ENCODE results near the gene HPSE2. TPM values are rescaled to one million over a fixed set of nuclear protein-coding genes. Genes with fewer than 3 reads are reported as not detected.

Gene HPSE2
- total RNA-seq, 1 donor from 2014 or later: 5.7 TPM

DNA sequence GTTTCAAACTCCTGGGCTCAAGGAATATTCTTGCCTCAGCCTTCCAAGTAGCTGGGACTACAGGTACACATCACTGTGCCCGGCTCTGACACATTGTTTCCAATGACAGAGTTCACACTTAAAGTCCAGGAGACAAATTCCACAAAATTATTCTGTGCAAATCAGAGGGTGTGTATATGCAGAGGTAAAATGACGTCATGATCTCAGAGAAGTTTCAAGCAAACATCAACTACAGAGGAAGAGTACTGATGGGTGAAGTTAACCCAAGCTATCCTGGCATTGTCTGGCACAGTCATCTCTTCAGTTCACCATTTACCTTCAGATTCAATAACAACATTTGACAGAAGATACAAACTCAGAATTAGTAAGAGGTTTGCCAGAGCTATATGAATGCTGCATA lies 388.9 kb downstream of the HPSE2 start:
- no peak for DNase-seq (ENCODE audit: low spot score)

DNA sequence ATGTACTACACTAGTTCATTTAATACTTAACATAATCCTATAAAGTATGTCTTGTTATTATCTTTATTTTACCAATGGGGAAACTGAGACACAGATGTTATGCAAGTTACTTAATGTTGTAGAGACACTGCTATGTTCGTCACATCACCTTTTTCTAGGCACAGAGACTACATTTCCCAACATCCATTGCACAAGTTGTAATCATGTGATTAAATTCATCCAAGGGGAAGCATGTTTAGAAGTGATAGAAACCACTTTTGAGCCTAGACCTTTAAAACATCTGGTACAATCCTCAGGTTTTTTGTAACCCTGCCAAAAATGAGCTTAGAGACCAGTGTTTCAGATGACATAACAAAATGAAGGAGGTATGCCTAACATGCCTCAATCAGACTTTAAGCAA lies 402.1 kb downstream of the HPSE2 start:
- DNase-seq (ENCODE audit: low spot score): no peak

DNA sequence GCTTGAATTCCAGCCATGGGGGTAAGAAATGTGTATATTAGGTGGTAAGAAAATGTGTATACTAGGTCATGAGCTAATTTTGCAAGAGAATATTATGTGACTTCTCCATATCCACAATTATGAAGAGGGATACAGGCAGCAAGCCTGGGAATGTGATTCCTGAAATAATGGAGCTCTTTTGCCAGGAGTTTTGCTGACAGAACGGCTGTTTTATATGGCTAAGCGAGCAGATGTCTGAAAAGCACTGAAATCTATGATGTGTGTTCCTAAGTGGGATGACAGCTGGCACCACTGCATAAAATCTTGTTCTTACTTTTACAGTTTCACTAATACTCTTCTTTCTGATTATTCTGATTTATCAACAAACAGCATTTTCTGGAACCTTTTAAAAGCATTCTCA lies 402.9 kb downstream of the HPSE2 start:
- DNase-seq (ENCODE audit: low spot score): no peak

DNA sequence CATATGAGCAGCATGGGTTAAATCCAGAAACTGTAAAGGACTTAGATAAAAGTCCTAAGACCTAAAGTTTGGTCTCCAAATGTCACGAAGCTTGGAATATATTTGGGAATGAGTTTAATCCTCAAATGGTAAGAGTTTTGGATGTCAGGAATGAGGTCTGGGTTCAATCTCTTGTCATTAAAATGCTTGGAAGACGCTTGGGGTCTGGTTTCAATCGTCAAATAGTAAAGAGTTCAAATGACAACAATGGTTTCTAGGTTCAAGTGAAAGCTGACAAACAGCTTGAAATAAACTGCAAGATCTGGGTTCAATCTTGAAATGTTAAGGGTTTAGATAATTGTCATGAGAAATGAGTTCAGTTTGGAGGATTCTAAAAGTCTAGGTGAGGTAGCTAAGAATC lies 403.5 kb downstream of the HPSE2 start:
- no peak for DNase-seq (ENCODE audit: low spot score)

DNA sequence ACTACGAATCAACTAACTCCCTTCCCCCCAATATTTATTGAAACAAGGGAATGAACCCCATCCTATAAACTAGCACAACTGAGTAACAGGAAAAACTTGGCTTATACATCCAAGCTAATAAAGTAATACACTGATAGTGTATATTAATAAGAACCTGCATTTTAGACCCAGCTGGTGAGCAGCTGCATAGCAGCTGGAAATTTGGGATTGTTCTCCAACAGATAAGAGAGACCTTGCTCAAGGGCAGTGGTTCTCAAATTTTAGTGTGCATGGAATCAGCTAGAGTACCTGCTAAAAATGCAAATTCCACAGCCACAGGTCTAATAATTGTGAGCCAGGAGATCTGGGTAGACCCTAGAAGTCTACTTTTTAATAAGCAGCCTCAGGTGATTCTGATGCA lies 404.3 kb downstream of the HPSE2 start:
- no peak for DNase-seq (ENCODE audit: low spot score)

DNA sequence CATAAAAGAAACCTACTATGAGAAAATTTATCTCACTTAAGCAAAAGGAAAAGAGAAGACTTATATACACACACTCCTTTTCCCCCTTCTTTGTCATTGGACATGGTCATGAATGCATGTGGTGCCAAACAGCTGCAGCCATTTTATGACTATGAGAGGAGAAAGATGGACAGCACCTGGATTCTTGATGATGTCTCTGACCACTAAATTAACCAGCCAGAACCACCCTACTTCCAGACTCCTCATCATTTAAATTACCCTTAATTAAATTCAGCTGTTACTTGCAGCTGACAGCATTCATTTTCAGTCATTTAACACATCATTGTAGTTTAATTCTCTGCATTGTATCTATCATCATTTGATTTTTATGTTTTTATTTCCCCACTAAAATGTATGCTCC lies 409.9 kb downstream of the HPSE2 start:
- no peak for DNase-seq (ENCODE audit: low spot score)

DNA sequence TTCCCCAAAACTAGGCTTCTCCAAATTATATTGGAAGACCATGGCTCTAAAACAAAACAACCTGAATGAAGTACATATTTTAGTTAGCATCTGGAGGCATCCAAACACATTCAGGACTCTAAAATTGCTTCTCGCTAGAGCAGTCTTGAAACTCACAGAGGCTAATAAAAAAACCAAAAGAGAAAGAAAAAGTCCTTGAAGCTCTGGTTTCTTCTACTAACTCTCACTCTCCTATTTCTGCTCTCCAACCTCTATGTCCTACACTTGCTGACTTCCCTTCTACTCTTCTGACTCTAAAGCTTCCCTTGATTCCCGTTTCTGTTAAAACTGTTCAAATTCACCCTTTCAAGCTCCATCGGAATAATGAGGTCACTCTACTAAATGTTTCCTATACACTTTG lies 418.3 kb downstream of the HPSE2 start:
- no peak for DNase-seq (ENCODE audit: low spot score)

DNA sequence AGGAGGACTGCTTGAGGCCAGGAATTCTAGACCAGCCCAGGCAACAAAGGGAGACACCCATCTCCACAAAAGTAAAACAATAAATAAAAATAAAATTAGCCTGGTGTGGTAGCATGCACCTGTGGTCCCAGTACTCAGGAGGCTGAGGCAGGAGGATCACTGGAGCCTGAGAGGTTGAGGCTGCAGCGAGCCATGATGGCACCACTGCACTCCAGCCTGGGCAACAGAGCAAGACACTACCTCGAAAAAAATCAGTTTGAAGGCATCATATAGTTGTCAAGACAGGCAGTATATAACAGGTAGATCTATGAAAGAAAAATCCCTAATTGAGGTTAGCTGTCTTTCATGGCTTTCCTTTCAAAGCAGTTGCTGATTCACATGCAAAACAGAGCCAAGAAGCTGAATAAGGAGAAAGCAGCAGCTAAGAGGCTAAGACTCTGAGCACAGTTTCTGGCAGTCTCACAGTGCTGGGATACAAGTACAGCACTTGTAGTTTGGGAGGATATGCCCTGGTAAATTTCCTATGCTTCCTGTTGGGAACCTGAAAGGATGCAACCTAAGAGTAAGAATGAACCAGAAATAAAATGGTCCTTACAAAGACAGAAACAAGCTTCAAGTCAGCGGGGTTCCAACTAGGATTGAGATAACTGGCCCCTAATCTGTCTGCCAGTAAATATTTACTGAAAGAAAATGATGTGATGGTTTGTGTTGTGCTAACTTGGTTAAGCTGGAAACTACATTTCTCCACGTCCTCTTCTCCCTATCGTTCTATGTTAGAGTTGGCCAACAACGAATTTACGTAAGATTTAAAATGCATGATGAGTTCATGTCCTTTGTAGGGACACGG lies 420.4 kb downstream of the HPSE2 start:
- no peak for DNase-seq (ENCODE audit: low spot score)

DNA sequence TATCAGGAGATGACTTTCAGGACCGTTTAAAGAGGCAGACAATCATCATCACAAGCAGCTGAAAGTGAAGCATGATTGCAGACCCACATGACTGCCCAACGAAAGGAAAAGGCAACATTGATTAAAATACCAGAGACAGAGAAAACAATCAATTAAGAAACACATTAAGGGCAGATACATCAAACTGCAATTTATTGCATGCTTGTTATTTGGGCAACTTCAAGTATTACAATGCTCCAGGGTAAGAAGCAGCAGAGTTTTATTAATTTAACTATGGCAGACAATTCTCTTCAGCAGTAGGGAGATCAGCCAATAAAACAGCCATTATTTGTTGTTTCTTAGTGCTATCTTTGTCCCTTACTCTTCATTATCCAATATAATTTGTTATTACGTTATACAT lies 421.2 kb downstream of the HPSE2 start:
- DNase-seq (ENCODE audit: low spot score): no peak

DNA sequence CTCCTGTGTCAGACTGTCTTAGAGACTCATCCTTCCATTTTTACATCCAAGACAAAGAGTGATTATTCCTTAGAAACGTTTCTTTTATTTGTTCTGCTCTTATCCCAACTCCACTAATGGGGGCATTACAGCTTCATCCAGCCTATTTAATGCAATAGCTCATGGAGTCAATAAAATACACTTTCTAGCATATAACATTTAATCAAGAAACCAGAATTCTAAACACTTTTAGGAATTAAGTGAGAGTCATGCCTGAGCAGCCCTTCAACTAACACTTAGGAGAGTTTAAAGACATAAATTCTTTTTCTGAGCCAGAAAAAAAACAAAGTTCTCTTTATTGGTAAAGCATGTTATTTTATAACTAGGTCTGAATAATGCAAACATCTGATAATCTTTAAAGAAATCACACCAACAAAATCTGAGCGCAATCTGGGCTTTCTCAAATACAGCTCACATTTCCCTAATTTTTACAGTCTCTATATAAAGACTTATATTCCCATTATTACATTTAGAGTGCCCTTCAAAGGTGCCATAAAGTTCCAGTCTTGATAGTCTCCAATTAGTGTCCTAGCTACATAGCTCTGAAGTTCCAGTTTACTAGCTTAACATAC lies 427.3 kb downstream of the HPSE2 start:
- DNase-seq (ENCODE audit: low spot score): no peak

DNA sequence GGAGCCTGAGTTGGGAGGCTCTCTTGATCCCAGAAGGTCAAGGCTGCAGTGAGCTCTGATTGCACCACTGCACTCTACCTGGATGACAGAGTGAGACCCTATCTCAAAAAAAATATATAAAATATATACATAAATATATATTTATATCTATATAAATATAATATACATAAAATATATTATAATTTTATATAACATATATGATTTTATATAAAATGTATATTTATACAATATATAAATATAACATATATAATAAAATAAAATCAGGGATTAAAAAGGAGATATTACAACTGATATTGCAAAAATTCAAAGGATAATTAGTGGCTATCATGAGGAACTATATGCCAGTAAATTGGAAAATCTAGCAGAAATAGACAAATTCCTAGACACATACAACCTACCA lies 435.4 kb downstream of the HPSE2 start:
- no peak for DNase-seq (ENCODE audit: low spot score)

DNA sequence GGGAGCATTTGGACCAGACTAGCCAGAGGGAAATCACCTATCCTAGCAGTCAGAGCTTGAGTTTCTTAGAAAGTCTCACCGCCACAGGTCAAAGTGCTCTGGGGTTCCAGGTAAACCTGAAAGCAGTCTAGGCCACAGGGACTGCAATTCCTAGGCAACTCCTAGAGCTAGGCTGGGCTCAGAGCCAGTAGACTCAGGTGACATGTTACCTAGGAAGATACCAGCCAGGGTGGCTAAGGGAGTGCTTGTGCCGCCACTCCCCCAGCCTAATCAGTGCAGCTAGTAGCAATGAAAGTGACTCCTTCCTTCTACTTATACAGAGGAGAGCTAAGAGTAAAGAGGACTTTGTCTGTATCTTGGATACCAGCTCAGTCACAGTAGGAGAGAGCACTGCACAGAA lies 440.2 kb downstream of the HPSE2 start:
- no peak for DNase-seq (ENCODE audit: low spot score)

DNA sequence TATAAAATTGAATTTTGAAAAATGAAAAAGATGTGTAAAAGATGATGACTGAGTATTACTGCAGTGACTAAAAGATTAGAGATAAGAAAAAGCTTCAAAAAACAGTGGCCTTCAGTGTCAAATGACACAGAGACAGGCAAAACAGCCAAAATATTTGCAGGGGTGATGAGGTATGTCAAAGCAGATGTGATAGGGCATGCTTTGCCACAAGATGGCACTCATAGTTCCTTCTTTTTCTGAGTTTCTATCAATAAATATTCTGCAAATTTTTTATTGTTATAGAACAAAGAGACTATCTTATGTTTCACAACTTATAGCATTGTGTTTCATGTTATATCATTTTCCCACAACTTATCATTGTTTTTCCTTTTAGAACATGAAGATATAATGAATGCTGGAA lies 444.8 kb downstream of the HPSE2 start:
- no peak for DNase-seq (ENCODE audit: low spot score)

DNA sequence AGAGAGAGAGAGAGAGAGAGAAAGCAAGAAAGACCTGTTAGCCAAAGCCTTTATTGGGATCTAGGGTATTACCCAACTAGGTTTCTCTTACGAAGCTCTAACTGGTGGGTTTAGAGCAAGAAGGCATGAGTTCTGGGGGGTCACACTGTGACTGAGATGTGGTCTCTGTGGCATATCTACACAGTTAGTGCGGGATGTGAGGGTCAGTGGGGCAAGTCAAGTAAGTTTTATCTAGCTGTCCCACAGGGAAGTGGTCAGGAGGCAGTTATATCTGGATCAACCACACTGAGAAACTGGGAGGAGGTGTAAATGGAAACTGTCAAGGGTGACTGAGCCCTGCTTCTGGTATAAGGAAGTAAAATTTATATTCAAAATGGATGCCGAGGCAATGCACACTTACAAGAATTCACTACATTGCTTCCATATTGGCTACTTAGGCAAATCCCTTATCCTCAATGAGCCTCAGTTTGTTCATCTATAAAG lies 457.3 kb downstream of the HPSE2 start:
- DNase-seq (ENCODE audit: low spot score): no peak

DNA sequence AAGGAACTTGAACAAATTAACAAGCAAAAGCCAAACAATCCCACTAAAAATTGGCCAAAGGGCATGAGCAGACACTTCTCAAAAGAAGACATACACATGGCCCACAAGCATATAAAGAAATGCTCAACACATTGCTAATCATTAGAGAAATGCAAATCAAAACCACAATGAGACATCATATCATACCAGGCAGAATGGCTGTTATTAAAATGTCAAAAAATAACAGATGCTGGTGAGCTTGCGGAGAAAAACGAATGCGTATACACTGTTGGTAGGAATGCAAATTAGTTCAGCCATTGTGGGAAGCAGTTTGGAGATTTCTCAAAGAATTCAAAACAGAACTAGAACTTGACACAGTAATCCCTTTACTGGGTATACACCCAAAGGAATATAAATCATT lies 477.2 kb downstream of the HPSE2 start:
- DNase-seq (ENCODE audit: low spot score): no peak

DNA sequence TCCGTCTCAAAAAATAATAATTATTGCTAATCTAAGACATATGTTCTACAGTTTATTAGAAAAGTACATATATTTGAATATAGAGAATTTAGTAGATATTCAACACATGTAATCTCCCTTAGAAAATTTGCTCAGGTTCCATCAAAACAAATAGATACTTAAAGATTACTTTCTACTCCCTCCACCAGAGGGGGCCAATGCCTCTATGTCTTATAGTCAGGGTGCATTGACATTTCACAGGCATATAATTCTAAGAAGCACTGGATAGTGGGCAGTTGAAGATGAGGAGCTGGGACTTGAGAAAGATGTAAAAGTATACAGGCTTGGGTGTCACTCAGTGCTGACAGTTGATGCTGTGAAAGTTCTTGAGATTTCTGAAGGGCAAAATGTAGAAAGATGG lies 487.4 kb downstream of the HPSE2 start:
- DNase-seq (ENCODE audit: low spot score): no peak

DNA sequence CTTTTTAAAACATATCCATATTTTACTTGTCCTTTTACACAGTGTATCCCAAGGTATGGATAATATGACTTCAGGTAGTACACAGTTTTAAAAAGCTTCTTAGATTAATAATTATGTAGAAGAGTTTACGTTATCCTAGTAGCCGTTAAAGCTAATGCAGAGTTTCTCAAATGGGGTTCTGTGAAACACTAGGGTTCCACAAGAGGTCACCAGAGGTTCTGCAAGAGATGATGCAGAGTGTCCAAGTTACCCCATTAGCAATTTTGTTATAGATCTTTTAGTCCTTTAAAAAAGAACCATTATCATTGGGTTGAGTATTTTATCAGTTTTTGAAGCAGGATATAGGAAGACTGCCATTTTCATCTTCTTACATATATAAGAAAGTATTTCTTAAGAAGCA lies 490.0 kb downstream of the HPSE2 start:
- no peak for DNase-seq (ENCODE audit: low spot score)

DNA sequence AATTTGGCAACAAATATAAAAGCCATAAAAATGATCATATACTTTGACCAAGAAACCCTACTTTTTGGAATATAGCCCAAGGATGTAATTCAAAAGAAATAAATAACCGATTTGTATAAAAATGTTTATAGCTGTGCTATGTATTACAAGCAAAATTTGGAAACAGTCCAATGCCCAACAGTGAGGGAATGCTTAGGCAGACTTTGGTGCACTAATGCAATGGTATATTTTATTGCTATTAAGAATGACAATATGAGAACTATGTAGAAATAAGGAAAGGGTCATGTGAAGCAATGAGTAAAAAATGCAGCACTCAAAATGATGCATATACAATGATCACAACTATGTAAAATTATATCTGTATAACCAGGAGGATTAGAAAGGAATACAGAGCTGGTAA lies 515.1 kb downstream of the HPSE2 start:
- DNase-seq (ENCODE audit: low spot score): no peak

DNA sequence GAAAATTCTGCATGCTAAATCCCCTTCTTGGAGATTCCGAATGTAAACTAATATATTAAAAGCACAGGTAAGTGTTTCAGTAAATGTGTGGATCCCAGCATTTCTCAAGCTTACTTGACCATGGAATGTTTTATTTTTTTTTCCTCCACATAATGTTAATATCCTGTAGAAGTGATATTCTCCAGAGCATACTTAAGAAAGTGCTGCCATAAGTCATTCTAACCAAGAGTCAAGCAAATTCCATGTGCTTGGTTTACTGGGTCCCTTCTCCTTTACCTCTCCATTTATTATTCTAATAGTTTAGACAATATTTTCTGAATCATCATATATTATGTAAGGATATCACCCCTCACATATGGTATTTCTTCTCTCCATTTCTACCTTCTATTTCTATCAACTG lies 522.1 kb downstream of the HPSE2 start:
- DNase-seq (ENCODE audit: low spot score): no peak

DNA sequence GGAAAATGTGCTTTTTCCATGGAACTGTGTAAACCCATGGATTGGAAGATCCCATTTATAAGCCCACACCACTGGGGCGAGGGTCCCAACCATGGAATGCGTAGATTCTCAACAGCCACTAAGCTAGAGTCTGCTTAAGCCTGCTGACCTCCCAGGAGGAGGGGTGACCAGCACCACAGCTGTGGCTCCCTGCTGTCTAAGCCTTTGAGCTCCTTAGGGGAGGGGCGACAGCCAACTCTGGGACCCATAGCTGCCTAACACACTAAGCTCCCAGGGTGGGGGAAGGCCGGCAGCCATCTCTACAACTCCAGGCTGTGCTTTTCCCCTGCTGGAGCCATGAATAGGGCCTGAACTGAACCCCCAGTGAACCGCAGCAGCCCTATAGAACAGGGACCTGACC lies 539.1 kb downstream of the HPSE2 start:
- no peak for DNase-seq (ENCODE audit: low spot score)

DNA sequence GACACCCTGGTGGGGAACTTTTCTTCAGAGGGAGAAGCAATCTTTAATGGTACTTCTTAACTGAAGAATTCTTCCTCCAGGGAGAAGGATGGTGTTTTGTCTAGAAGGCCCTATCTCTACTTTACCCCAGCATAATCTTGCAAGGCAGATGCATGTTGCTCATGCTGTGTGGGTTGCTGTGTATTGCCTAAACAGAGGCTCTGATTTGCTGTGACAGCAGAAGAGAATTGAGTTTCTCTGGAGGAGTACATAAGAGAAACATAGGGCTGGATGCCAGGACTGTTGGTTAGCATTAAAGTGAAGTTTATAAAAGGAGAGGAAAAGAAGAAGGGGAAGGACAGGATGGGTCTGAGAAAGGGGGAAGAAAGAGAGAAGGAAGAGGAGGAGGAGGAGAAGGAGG lies 540.8 kb downstream of the HPSE2 start:
- no peak for DNase-seq (ENCODE audit: low spot score)

DNA sequence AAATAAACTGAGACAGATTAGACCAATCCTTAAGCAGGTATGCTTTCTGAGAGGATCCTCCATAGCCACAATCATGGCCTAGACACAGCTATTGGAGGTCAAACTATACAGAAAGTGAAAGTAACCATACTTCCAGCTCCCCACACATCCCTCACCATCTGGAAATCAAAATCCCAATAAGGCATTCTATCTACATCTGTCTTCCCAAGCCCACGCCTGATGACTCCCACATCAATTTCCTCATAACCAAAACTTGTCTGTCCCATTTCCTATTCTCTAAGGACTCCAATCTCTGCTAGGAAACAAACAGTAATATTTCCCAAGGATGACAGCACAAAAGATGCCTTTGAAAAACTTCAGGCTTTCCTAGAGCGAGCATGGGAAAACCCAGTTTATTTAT lies 541.6 kb downstream of the HPSE2 start:
- no peak for DNase-seq (ENCODE audit: low spot score)

DNA sequence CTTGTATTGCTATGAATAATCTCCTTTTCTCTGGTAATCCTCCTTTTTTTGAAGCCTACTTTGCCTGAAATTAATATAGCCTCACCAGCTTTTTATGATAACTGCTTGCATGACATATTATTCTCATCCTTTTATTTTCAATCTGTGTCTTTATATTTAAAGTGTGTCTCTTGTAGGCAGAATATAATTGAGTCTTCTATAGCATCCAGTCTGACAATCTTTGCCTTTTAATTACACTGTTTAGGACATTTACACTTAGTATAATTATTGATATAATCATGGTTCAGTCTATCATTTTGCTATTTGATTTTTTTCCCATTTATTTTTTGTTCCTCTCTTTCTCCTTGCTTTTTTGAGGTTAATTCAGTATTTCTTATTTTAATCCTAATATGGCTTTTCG lies 548.0 kb downstream of the HPSE2 start:
- DNase-seq (ENCODE audit: low spot score): no peak
